GM10248 (cell line): Measurements from ENCODE around the gene CHKB.

Experiments
- CTCF ChIA-PET: fragments of 300-600 bp; sonication (Branson Sonifier 250); formaldehyde crosslinking; extraction: SDS; loops from one replicate; lab custom pipeline; 2021; ENCODE audit warnings: antibody characterized with exemption; lab: Yijun Ruan, JAX
- POLR2A ChIA-PET: fragments of 350-650 bp; sonication (Branson Sonifier 250); formaldehyde crosslinking; extraction: SDS; loops from one replicate; lab custom pipeline; 2020; ENCODE audit warnings: antibody characterized with exemption; lab: Yijun Ruan, JAX
- DNase-seq: peaks from one replicate; pipeline ENCODE4 v3.0.0; 2012; ENCODE audit errors: extremely low spot score
- TF ChIP-seq, protein P1 (sequence below): IDR thresholded peaks from 2 replicates; pipeline ENCODE4 v1.5.1; 2012; ENCODE audit warnings: mild to moderate bottlenecking, low read depth; ENCODE audit errors: extremely low read depth, missing control alignments, control extremely low read depth

CHKB gene

GRCh38 chr22:50585781-50586180, 3.1 kb upstream of the CHKB start:
- no peak for DNase-seq
- ChIA-PET CTCF (no interaction called here), POLR2A (no interaction called here)
- TF ChIP-seq, protein P1, sequence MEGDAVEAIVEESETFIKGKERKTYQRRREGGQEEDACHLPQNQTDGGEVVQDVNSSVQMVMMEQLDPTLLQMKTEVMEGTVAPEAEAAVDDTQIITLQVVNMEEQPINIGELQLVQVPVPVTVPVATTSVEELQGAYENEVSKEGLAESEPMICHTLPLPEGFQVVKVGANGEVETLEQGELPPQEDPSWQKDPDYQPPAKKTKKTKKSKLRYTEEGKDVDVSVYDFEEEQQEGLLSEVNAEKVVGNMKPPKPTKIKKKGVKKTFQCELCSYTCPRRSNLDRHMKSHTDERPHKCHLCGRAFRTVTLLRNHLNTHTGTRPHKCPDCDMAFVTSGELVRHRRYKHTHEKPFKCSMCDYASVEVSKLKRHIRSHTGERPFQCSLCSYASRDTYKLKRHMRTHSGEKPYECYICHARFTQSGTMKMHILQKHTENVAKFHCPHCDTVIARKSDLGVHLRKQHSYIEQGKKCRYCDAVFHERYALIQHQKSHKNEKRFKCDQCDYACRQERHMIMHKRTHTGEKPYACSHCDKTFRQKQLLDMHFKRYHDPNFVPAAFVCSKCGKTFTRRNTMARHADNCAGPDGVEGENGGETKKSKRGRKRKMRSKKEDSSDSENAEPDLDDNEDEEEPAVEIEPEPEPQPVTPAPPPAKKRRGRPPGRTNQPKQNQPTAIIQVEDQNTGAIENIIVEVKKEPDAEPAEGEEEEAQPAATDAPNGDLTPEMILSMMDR, result no peak

- ChIA-PET POLR2A (no interaction called here), CTCF (no interaction called here)
- no peak for DNase-seq
- TF ChIP-seq, protein P1, result no peak
Measured at GRCh38 chr22:50585238-50585637, 2.6 kb upstream of the CHKB start.

GRCh38 chr22:50584106-50585096, 1.8 kb upstream of the CHKB start:
- TF ChIP-seq, protein P1, result no peak
- POLR2A ChIA-PET, result no interaction called here
- DNase-seq, result no peak
- CTCF ChIA-PET, result no interaction called here

GRCh38 chr22:50583294-50583861, 729 bp upstream of the CHKB start:
- POLR2A ChIA-PET, result no interaction called here
- DNase-seq, result no peak
- CTCF ChIA-PET, result interaction anchor here (1.4 kb wide), 1 partner anchor 110 kb away, joined by 3 read pairs; no protein-coding TSS in a partner anchor

DNA sequence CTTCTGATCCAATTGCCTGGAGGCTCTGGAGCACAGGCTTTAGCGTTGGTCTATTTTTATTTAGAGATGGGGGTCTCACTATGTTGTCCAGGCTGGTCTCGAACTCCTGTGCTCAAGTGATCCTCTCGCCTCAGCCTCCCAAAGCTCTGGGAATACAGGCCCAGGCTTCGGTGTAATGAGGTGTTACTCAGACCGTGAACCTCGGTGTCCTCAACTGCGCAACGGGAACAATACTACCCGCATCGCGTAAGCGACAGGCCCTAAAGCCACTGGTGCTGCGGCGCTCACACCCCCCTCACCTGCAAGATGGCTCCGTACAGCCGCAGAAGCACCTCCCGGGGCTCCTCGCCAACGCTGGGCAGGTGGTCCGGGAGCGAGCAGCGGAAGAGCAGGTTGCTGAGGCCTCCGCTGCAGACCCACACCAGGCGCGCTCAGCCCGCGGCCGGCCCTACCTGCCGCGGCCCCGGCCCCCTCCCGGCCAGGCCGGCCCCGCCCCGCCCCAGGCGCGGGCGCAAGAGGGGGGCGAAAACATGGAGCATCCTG, 628 bp downstream of the CHKB start:
- CTCF ChIA-PET, result interaction anchor here (1.3 to 2.4 kb wide), 4 partner anchors 19 to 109 kb away, joined by 3 to 17 read pairs (median 4); partner anchors contain the start of gene SYCE3
- TF ChIP-seq, protein P1, result no peak
- POLR2A ChIA-PET, result no interaction called here
- no peak for DNase-seq

More at GRCh38 chr22:50583294-50583861, 729 bp upstream of the CHKB start:
- TF ChIP-seq, protein P1, result no peak

DNA sequence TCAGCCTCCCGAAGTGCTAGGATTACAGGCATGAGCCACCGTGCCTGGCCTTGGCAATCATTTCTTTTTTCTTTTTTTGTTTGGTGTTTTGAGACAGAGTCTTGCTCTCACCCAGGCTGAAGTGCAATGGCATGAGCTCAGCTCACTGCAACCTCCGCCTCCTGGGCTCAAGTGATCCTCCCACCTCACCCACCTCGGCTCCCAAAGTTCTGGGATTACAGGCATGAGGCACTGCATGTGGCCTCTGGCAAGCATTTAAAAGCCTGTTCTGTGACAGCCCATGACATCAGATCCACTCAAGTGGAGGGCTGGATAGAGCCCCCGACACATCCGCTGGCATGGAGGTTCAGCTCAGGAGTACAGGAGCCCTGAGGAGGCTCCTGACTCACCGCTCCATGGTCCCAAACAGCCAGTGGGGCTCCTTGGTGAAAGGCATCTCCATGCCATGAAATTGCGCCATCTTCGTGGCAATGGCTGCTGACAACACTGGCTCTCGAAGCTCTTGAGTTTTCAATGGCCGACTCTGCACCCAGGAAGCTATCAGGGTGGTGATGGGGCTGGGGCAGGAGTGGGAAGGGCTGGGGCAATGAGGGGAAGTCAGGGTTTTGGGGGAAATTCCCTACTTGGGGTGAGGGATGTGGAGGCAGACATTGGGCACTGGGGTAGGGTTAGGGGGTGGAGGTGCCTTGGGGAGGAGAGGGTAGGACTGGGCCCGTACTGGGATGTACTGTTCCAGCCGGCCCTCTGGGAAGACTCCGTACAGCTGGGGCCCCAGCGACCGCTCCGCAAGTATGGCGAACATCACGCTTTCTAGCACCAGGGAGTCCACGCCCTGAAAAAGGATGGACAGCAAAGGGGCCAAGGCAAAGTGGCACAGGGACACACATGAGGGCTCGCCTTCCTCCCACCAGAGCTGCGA, 1.4 kb downstream of the CHKB start:
- ChIA-PET CTCF (interaction anchor here (1.3 to 2.4 kb wide), 3 partner anchors 18 to 79 kb away, joined by 3 to 17 read pairs (median 4); partner anchors contain the start of gene SYCE3), POLR2A (no interaction called here)
- TF ChIP-seq, protein P1, result no peak

More for the DNA sequence above, 1.4 kb downstream of the CHKB start:
- DNase-seq, result no peak
